Eye (tissue), 1 donor: ENCODE data around the gene ZBTB7C.

Experiments used
- DNase-seq: peaks from one replicate; pipeline ENCODE4 v3.0.0-alpha.2; 2015

The ZBTB7C gene

DNA sequence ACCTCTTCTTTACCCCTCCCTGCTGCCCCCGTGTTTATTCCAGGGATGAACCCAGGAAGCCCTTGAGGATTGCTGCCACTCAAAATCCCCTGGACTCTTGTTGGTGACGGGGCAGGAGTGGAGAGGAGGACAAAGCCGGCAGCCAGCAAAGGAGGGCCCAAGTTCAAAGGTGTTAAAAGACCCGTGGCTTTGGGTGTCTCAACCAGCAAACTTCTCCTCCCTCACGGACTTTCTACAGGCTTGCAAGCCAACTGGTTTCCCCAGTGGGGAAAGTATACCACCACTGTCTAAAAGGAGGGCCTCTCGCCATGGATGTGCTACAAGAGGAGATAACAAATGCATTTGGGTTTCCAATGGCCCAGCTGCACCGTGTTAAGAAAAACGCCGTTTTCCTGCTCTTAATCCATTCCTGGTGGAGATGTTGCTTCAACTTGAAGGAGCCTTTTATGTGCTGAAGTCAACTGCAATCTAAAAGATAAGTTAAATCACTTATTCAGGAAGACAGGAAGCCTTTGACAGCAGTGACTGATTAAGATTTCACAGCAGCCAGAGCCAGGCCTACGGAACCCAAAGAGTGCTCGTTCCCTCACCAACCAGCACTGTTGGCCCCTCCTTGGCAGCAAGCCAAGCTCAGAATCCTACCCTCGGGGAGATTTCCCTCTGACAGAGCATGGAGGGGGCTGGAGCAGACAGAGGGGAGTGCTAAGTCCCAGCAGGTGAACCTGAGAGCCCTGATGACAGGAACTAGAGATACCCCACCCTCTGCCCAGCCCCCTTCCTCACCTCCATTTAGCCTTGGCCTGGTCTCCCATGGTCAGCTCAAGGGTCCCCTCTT is 57.8 kb downstream of the ZBTB7C start:
- no peak for DNase-seq

DNA sequence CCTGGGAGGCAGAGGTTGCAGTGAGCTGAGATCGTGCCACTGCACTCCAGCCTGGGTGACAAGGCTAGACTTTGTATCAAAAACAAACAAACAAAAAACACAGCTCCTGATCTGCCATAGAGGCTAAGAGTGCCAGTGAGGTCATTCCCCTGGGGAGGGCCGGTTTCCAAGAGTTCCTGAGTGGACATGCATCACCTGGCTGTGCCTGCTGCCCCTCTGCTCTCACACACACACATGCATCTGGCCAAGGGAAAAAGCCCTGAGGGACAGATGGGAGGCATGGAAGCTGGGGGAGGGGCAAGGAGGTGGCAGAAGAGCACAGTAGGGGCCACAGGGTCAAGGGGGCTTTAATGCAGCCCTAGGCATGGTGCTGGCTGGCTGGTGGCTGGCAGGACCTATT is 60.4 kb downstream of the ZBTB7C start:
- peak; percentile 47 for DNase-seq

DNA sequence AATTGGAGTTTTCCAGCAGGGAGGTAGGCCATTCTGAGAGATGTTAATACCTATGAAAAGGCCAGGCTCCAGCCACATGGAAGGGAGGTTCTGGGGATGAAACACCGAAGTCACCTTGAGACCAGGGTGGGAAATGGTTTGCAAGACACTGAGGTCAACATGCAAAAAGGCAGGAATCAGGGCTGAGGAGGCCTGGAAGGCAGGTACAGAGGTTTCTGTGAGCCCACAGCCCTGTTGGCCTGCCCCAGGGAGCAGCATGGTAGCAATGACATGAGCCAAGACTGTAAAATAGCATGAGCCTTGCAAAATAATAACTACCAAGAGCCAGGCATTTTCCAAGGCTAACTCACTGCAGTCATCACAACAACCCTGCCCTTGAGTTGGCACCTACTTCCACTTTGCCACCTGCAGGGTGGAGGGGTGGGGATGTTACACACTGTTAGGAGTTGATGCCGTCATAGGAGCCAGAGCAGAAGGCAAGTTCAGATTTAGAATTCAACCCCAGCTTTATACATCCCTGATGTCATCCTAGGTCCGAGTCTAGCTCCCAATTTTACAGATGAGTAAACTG is 61.3 kb downstream of the ZBTB7C start:
- DNase-seq, result no peak

DNA sequence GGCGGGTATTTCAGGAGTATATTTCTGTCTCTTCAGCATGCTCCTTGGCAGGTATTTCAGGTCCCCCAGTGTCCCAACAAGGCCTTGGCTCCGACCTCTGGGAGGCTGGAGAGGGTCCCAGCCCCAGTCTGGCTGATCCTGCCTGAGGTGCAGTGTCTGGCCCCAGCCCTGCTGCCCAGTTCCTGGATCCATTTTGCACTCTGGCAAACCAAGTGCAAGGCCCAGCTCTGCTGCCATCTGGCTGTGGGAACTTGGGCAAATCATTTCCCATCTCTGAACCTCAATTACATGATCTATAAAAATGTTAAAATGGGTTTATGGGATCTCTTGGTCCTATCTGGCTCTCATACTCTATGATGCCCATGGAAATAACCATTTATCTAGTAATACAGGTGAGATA is 63.6 kb downstream of the ZBTB7C start:
- DNase-seq, result no peak

DNA sequence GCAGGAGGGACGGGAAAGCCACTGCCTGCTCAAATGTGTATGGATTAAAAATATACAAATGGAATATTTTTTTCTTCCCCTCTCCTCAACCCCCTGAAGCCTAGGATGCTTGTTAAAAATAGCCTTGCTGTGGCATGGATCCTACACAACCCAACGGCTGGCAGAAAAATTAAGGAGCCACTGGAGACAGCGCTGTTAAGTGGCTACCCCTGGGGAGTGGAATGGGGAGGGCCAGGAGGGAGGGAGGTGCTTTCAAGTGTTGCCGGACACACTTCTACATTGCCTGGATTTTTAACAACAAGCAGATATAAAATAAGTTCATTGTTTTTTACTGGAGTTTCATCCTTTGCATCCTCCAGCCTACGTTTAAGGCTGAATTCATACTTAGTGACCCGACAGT is 66.6 kb downstream of the ZBTB7C start:
- no peak for DNase-seq

DNA sequence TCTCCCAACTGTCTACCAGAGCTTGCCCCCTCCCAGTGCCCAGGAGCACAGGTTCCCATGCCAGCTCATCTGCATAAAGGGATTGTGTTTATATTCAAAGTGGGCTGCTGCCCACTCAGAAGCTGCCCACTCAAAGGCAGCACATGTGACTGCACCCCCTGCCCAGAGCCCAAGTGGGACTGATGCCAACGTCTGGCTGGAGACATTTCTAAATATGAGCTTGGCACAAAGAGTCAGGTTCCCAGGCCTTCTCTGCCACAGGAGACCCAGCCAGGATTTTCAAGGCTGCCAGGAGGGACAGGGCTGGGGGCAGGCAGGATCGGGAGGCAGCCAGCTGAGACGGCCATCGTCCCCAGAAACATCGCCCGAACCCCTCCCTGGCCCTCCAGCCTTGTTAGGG is 67.1 kb downstream of the ZBTB7C start:
- no peak for DNase-seq

DNA sequence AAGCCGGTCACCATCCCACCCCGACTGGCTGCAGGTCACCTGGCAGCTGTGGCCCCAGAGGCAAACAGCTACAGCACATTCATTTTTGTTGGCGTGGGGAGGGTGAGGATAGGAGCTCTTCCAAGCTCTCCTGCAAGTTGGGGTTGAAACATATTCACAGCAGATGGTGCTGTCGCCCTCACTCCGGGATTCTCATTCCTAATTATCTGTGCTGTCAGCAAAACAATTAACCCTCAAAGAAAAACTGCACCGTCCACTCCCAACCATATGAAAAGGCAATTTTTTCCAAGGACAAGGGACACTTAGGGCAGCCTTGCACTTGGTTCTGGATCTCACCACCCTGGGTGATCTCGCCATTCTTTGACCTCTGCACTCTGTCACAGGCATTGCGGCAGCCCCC is 68.6 kb downstream of the ZBTB7C start:
- DNase-seq, result peak; percentile 67

DNA sequence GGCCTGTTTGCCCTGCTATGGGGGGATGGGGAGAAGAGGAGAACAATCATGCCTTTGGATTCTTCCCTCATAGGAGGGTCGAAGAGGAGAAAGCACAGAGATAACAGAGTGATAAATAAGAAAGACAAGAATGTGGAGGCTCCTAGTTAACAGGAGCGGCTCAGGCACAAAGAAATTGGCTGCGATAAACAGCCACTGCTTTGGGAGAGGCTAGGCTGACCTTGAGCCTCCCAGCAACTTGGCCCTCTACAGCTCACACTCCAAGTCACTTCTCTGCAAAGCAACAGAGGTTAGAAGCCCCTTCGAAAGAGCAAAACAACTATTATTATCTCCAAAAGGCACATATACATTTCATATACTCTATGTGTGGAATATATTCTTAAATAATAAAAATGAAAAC is 69.5 kb downstream of the ZBTB7C start:
- no peak for DNase-seq

DNA sequence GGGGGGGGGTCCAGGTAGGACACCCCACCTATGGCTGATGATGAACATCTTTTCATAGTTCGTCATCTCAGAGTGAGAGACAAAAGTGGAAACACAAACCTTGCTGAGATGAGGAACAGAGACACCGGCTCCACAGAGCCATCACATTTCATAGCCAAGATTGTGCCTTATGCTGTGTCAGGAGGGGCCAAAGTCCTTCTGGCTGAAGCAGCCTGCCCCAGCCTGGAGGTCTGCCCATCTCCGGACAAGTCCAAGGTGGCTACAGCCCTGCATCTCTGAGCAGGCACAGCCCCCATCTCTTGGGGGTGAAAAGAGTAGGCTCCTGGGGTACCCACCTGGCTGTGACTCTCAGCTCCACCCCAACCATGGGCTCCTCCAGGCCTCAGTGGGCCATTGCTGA is 70.3 kb downstream of the ZBTB7C start:
- no peak for DNase-seq

DNA sequence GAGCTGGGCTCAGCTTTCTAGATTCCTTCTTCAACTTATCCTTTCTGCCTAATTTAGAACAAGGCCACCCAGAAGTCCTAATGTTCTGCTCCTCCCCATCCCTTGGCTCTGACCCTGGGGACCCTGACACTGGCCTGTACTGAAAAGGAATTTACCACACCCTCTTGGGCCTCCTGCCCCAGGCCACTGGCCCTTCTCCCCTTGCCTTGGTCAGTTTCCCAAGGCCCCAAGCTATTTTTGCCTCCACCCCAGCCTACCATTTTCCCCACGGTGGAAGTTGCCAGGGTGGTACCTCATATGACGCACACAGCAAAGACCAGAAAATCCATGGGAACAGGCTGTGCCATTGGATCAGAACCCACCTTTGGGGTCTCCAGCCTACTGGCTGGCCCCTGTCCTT is 72.1 kb downstream of the ZBTB7C start:
- DNase-seq, result no peak

DNA sequence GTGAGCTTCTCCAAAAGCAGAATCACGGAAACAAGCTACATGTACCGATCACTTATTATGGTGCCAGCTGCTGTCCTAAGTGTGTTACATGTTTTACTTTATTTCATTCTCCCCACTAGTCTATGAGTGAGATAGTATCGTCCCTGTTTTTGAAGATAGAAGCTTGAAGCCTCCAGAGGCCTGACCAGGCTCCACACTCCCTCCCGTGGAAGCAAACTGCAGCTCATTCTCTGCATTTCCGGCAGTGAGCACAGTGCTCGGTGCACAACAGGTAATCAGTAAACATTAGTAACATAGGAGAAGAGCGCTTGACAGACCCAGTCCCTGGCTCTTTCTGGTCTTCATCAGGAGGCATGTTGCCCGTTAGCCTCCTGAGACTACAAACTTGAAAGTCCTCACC is 72.9 kb downstream of the ZBTB7C start:
- no peak for DNase-seq

DNA sequence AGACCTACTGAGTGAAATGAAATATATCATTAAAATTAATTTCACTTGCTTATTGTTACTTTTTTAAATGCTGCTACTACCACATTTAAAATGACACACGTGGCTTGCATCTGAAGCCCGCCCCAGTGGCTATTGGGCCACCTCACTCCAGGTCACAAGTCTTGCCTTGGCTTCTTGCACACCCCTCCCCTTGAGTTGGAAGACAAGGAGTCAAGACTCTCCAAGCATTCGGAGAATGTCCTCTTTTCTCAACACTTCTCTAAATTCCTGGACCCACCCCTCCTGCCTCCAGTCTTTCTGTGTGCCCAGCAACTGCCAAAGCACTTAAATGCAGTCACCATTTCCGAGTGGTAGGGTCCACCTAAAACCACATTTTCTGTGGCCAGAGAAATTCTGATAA is 73.4 kb downstream of the ZBTB7C start:
- no peak for DNase-seq

DNA sequence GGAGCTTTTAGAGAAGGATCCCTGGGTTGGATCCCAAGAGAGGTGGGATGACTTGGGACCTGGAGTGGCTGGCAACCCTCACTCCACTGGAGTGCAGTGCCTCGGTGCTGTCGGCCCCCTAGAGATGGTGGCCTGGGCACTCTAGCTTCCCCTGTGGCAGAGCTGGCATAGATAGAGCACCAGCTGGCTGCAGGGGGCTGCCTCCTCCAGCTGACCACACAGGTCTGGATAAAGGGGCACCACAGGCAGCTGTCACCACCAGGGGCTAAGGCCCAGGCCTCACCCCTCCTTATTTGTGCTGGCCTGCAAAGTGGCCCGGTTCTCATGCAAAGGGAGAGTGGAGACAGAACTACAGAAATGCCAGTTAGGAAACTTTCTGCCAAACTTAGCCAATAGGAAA is 74.3 kb downstream of the ZBTB7C start:
- no peak for DNase-seq

DNA sequence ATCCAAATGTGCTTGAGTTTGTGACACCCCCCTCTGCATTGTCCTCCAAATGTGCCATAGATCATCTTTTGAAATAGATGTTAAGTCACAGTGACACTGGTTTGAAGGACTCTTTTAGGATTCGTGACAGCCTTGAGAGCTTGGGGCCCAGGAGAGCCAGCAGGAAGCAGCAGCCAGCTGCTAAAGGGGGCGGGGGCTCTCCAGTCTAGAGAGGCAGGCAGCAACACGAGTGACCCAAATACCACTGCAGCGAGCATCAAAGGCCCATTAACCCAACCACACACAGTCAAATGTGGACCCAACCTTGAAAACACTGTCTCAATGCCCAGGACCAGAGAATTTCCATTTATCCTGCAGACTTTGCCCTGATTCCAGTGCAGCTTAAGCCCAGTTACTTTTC is 75.6 kb downstream of the ZBTB7C start:
- DNase-seq, result peak; percentile 92

DNA sequence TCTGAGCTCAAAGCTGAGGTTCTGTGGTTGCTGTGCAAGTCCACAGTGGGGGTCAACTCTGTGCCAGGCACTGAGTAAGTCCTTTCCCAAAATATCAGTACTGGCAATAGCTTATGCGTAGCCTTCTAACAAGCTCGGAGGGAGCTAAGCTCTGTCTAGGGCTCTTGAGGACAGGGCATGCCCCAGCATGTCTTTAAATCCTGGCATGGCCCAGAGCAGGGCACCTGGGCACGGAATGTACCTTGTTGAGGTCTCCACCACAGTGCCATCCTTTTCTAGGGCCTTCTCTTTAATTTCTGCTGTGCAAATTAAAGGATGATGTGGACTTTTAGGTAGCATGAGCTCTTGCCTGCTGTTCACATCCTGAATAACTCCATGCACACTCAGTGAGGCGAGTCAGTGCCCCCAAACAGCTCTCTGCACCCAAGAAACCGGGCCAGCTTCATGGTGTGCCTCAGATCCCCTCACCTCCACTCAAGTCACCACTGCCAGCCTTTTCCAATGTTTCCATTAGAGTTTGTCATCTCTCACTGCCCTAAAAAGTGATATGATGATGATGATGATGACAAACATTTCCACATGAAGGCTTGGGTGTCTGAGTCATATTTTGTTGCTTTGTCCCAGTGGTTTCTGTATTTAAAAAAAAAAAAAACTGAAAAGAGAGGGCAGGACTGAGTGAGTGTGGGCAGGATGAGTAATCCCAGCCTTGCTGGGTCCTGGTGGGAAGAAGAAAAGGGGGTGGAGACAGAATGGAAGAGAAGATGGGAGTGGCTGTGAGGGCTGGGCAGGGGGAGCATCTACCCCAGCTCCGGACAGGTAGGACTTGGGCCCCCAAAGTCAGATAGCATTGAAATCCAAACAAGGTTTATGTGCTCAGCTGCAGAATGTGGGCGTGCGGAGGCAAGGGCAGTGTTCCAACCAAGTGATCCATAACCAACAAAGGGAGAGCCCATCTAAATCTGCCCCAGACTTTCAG is 78.9 kb downstream of the ZBTB7C start:
- DNase-seq, result no peak

DNA sequence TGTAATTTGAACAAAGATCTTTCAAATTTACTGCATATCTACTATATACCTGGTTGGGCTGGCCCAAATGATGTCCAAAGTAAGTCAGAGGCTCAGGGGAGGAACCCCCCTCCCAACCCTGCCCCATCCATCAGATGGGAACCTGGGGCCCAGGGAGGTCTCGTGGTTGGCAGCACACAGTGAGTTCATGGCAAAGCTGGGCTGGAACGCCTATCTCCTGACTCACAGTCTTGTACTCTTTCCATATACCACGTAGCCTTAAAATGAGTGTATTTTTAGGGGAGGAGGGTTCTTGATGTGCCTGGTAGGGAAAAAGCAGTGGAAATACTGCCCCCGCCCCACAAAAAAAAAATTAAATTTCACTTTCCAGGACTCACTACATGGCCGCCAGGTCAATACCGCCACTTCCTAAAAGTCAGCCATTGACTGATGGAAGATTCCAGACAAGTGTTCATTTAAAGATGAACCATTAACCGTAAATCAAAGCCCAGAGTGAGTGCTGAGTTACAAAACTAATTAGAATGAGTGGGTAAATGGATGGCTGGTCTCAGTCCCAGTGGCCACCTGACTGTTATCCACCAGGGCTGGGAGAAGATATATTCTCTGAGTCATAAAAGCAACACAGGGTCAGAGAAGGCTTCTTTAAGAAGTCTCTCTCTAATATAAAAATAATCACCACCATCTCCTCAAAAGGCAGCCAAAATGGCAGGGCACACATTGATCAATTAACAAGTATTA is 80.5 kb downstream of the ZBTB7C start:
- DNase-seq, result no peak

DNA sequence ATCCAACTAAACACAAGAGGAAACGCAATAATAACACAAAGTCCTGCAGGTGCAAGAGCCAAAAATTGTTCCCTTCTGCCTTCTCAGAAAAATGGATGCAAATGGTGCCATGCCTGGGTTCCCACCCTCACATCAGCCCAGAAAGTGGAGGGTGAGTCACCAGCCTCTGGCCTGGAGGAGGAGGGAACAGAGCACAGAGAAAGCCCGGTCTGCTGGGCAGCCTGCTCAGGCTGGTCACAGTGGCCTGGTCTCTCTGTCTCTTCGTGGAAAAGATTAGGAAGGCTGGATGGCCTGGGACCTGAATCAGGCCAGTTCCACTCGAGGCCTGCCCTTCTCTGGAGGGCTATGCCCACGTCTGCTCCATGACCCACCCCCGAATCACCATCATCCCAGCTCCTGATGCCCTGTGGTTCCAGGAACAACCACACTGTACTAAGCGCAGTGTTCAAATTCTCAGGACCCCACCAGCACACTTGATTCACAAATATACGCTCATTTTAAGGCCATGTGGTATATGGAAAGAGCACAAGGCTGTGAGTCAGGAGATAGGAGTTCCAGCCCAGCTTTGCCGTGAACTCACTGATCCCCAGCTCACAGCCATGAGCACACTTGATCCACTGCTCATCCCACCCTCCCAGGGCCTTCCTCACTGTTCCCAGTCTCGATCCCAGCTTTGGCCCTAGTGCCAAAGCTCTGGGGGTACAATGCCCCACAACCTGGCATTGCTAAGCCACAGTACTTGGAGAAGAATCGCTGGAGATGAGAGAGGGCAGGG is 82.1 kb downstream of the ZBTB7C start:
- no peak for DNase-seq

DNA sequence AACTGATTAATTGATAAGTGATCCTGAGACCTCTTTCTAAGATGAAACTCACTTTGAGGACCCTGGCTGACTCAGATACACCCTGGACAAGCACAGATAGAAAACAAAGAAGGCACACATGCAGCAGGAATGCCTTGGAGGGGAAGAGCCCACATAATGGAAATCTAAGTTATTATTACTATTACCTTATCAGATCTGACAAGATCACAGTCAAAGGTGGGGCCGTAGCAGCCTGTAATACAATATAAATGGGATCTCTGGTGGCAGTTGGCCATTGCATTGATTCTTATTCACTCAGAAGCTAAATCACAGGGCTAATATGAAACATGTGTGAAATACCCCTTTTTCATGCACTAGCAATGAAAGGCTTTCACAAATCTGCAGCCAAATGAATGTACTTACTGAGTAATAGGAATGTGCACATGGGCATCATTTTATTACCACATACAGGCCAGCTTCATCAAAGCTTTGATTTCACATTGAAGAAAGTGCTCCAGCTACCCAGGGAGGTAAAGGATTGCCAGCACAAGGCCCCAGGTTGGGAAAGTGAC is 84.0 kb downstream of the ZBTB7C start:
- DNase-seq, result no peak

DNA sequence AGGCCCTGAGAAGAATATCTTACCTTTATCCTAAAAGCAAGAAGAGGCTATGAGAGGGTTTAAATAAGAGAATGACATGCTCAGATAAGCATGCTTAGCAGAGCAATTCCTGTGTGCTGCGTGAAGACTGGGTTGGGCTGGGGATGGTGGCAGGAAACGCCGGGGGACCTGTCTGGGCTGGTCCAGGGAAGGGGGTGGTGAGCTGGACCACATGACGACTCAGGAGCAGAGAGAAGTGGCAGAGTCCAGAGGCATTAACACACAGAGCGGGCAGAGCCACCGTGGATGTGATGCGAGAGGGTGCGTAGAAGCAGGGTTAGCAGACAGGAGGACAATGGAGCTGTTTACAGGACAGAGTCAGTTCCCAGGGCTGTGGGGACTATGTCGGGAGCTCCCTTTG is 84.5 kb downstream of the ZBTB7C start:
- no peak for DNase-seq

DNA sequence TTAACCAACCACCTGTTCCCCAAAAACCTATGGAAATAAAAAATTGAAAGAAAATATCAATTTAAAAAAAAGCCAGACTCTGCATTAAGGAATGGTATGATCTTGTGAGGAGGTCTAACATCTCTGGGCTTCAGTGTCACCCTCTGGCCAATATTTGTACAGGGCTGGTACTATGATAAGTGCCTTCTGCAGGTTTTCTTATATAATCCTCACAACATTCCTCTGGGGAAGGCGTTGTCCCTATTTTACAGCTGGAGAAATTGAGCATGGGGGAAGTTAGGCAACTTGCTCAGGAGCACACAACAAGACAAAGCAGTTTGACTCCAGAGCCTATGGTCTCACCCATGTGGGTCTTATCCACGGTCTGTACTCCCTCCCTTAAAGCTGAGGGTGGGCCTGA is 86.0 kb downstream of the ZBTB7C start:
- no peak for DNase-seq

DNA sequence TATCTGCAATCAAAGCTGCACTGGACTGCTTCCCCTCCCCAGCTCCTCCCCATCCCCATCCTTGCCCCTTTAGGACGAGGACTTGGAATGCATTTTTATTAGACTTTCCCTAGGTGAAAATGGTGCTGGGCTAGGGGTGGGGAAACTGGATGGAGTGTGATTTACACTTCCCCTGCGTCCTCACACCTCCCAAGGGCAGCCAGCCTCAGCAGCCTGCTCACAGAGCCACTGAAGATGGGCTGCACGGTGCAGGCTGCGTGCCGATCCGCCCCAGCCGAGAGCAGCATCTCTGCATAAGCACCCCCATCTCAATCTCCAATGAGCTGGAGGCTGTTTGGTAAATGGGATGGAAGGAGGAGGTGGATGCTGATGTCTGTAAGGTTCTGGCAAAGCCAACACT is 87.6 kb downstream of the ZBTB7C start:
- DNase-seq, result no peak

DNA sequence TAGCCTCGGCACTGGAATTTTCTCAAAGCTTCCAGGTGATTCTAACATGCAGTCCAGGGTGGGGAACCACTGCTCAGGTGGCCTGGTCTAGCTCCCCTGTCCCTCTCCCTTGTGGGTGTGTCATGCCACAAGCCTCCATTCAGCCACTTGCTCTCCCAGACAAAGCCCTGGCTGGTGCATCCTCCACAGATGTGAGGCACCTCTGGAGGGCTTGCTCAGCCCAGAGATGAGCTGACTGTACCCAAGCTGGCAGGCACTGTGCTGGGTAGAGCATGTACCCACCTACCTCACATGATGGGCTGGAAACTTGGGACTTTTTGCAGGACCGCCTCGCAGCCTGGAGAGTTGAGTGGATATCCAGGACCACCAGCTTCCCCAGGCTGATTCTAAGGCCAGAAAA is 88.1 kb downstream of the ZBTB7C start:
- no peak for DNase-seq
